Measurements from ENCODE around the gene NFATC1.

GRCh38 chr18:79434607-79435401, 39.1 kb downstream of the NFATC1 start:
- TF ChIP-seq YY1 (IDR thresholded peaks at IDR 0.05; ENCODE audit: insufficient read depth, insufficient read length) (no peak), SUZ12 (IDR thresholded peaks at IDR 0.05; ENCODE audit: extremely low read depth, insufficient read depth, insufficient read length) (no peak), ZNF274 (IDR thresholded peaks at IDR 0.05; ENCODE audit: low read depth, low read length) (no peak)

All from NT2/D1 (cell line).